ENCODE results near the gene COLQ.

COLQ gene

GRCh38 chr3:15522016-15522415, 510 bp upstream of the COLQ start:
- Histone ChIP-seq H3K4me3 (no peak overlapping the region), H3K27ac (no peak overlapping the region)
- no peak for DNase-seq (ENCODE audit: low spot score)
- TF ChIP-seq, protein P1, sequence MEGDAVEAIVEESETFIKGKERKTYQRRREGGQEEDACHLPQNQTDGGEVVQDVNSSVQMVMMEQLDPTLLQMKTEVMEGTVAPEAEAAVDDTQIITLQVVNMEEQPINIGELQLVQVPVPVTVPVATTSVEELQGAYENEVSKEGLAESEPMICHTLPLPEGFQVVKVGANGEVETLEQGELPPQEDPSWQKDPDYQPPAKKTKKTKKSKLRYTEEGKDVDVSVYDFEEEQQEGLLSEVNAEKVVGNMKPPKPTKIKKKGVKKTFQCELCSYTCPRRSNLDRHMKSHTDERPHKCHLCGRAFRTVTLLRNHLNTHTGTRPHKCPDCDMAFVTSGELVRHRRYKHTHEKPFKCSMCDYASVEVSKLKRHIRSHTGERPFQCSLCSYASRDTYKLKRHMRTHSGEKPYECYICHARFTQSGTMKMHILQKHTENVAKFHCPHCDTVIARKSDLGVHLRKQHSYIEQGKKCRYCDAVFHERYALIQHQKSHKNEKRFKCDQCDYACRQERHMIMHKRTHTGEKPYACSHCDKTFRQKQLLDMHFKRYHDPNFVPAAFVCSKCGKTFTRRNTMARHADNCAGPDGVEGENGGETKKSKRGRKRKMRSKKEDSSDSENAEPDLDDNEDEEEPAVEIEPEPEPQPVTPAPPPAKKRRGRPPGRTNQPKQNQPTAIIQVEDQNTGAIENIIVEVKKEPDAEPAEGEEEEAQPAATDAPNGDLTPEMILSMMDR (IDR thresholded peaks at IDR 0.05) = no peak

- Histone ChIP-seq H3K4me3 (peak overlapping the region; percentile 57), H3K27ac (peak overlapping the region in 1 of 2 donors; percentile 46)
- DNase-seq (ENCODE audit: low spot score) = no peak
- TF ChIP-seq, protein P1 (IDR thresholded peaks at IDR 0.05) = no peak
Observed at GRCh38 chr3:15520804-15521572, 518 bp downstream of the COLQ start.

DNA sequence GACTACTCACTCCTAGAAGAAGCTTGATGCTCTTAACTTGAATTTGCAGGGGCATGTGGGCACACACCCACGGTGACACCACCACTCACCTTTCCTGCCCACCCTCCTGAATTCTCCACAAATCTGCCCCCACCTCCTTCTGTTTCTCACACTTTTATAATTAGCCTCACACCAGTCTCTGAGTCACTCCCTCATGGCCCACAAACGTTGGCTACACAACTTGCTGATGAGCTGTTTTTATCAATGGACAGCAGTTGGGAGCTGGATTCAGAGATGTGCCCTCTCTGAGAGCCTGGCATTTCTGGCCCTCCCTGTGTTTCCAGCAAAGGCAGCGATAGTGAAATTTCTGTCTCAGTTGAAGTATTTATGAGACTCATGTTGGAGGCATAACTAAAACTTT, 1.3 kb downstream of the COLQ start:
- TF ChIP-seq, protein P1 (IDR thresholded peaks at IDR 0.05) = no peak
- DNase-seq (ENCODE audit: low spot score) = no peak
- H3K4me3 ChIP-seq = peak overlapping the region; percentile 57
- peak overlapping the region in 1 of 2 donors; percentile 46 for H3K27ac ChIP-seq

- Histone ChIP-seq H3K4me3 (no peak overlapping the region), H3K27ac (no peak overlapping the region)
- TF ChIP-seq, protein P1 (IDR thresholded peaks at IDR 0.05) = no peak
- no peak for DNase-seq (ENCODE audit: low spot score)
Observed at GRCh38 chr3:15519096-15519495, 2.4 kb downstream of the COLQ start.

- DNase-seq (ENCODE audit: low spot score) = no peak
- TF ChIP-seq, protein P1 (IDR thresholded peaks at IDR 0.05) = no peak
- no peak overlapping the region for H3K4me3 ChIP-seq
- no peak overlapping the region for H3K27ac ChIP-seq
Observed at GRCh38 chr3:15514663-15515340, 6.7 kb downstream of the COLQ start.

DNA sequence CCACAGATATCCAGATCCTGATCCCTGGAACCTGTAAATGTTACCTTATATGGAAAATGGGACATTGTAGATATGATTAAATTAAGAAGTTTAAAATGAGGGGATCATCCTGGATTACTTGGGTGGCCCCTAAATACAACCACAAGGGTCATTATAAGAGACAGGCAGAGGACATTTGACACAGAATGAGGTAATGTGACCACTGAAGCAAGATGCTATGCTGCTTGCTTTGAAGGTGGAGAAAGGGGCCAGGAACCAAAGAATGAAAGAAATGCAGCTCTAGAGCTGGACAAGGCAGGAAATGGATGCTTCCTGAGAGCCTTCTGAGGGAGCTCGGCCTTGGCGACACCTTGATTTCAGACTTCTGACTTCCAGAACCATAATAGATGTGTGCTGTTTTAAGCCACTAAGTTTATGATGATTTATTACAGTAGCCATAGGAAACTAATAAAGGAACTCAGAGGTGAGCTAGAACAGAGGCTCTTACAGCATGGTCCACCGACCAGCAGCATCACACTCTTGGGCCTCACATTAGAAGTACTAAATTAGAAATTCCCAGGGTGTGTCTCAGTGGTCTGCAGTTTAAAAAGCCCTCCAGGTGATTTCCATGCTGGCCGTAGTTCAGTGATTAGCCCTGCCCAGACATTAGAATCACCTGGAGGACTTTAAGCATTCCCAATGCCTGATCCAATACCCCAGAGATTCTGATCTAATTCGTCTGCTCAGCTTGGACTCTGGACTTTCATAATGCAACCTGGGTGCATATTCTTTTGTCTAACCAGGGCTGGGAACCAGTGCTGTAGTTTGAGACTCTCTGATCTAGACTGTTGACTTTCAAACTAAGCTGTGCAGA, 7.5 kb downstream of the COLQ start:
- TF ChIP-seq, protein P1 (IDR thresholded peaks at IDR 0.05) = no peak
- Histone ChIP-seq H3K4me3 (no peak overlapping the region), H3K27ac (no peak overlapping the region)
- no peak for DNase-seq (ENCODE audit: low spot score)

Measured in coronary artery (tissue), 2 donors.